Measurements from ENCODE around the gene DPYD. TPM values are rescaled to one million over a fixed set of nuclear protein-coding genes. Genes with fewer than 3 reads are reported as not detected.

The DPYD gene
- total RNA-seq, 1 donor = 103 TPM

DNA sequence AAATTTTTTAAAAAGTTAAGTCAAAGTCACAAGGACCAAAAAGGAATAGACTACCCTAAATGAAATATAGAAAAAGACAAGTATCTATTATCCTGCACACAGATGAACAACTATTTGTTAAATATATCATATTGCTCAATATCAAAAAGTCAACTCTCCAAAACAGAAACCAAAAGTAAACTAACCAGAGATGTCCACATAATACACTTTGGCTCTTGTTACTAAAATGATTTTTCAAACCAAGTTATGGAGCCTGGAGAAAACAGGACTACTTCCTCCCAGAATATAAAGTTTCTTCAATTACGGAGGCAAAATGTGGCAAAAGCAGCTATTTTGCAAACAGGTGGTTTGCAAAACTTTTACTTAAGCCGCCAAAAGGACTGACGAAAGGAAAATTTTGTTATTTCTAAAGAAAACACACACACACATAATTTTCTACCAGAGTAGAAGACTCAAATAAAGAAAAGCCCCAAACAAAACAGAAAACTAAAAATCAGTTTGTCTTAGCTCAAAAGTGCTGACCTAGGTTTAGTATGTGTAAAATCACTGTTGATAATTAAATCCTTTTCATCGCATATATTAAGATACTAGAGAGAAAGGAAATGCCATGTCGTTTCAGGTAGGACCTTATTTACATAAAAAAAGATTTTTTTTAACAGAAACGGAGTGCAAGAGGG, 1.1 kb downstream of the DPYD start:
- no peaks in the 10 kb centered on the region for H3K27me3 ChIP-seq (ENCODE audit: insufficient read depth, low read length)
- H3K4me3 ChIP-seq (ENCODE audit: low read length) = peak overlapping the region; percentile 95
- no peaks in the 10 kb centered on the region for H3K9me3 ChIP-seq (ENCODE audit: low read depth, low read length)
- H3K4me1 ChIP-seq (ENCODE audit: insufficient read depth, low read length) = peaks cover 32% of the 10 kb centered on the region

DNA sequence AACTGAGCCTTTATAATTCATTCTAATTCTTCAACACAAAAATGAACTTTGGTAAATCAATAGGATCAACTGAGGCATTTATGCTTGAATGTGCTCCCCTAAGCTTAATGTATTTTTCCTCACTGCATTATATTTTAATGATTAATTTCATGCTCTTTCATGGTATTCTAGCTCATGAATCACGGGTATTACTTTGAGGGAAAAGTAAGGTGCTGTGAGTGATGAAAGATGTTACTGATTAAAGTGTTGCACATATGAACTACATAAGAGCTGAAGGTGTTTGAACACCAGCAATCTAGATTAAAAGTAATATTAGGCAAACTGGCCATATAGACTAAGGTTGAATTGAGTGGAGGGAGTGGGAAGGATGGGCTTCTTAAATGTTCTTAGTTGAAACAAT, 1.9 kb downstream of the DPYD start:
- peaks cover 32% of the 10 kb centered on the region for H3K4me1 ChIP-seq (ENCODE audit: insufficient read depth, low read length)
- H3K4me3 ChIP-seq (ENCODE audit: low read length) = peak overlapping the region; percentile 95

DNA sequence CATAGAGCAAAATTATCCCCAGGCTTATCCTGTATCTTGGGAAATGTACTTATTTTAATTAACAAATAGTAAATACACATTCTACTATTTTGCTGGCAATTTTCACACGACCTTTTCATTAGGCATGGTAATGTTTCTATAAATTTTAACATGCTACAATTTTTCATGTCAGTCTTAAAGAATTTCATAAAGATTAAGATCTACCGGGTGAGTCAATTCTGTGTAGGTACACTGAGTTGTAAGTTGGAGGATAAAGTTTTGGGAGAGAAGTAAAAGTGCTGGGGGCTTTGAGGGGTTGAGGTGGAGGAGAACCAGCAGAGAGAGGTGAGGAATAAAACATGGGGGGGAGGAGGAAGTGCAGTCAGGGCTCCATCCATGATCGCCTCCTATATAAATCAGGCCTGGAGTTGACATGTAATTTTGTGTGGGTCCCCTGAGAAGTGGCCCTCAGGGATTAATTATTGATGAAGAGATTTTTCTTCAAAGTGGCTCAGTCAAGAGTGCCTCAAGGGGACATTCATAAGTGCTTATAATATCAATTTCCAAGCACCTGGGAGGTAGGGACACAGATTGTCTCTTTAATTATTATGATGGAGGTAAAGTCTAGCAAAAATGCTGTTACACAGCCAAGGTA, 7.2 kb downstream of the DPYD start:
- Histone ChIP-seq H3K4me3 (ENCODE audit: low read length) (no peak overlapping the region), H3K4me1 (ENCODE audit: insufficient read depth, low read length) (peaks cover 47% of the 10 kb centered on the region), H3K27me3 (ENCODE audit: insufficient read depth, low read length) (no peaks in the 10 kb centered on the region), H3K9me3 (ENCODE audit: low read depth, low read length) (no peaks in the 10 kb centered on the region)

More for the DNA sequence above, 1.9 kb downstream of the DPYD start:
- no peaks in the 10 kb centered on the region for H3K27me3 ChIP-seq (ENCODE audit: insufficient read depth, low read length)
- no peaks in the 10 kb centered on the region for H3K9me3 ChIP-seq (ENCODE audit: low read depth, low read length)

DNA sequence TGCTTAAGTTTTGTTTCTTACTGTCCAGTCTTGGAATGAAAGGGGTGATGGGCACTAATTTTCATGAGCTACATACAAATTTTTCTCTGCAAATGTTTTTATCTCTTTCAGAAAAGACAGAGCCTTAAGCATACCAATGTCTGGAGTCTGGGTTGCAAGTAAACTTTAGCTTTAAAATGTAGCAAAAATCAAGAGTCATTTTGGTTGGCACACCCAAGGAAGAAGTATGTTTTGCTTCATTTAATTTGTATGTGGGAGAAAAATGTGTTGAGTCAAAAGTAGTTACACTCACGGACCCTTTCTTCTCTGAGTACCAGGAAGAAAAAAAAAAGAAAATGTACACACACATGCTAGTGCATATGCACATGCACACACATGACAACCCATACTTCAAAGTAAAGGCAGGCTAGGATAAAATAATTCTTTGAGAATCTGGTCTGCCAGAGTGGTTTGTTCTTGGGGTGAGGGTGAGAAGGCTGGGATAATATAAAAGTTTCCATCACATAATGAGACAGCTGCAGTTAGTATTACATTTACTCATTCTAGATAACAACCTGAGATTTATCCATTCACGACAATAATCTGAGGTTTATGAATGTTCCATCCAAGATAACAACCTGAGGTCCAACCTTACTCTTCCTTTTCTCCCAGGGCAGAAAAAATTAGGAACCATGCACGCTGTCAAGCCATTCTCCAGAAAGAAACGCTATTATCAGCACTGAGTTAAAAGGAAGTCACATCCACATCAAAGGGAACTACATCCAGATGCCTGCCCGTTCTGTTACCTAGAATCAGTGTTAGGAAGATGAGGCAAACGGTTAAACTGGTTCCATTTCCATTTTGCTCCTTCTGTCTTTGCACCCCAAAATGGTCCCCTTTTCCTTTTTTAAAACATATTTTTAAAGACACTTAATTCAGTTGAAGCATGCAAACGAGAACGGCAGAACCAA, 9.3 kb downstream of the DPYD start:
- H3K9me3 ChIP-seq (ENCODE audit: low read depth, low read length) = no peaks in the 10 kb centered on the region
- no peaks in the 10 kb centered on the region for H3K27me3 ChIP-seq (ENCODE audit: insufficient read depth, low read length)
- no peak overlapping the region for H3K4me3 ChIP-seq (ENCODE audit: low read length)
- peaks cover 49% of the 10 kb centered on the region for H3K4me1 ChIP-seq (ENCODE audit: insufficient read depth, low read length)

- H3K4me3 ChIP-seq (ENCODE audit: low read length) = no peak overlapping the region
- H3K4me1 ChIP-seq (ENCODE audit: insufficient read depth, low read length) = peaks cover 59% of the 10 kb centered on the region
- no peaks in the 10 kb centered on the region for H3K27me3 ChIP-seq (ENCODE audit: insufficient read depth, low read length)
- no peaks in the 10 kb centered on the region for H3K9me3 ChIP-seq (ENCODE audit: low read depth, low read length)
These were observed 11.6 kb downstream of the DPYD start for GRCh38 chr1:97909266-97909665.

DNA sequence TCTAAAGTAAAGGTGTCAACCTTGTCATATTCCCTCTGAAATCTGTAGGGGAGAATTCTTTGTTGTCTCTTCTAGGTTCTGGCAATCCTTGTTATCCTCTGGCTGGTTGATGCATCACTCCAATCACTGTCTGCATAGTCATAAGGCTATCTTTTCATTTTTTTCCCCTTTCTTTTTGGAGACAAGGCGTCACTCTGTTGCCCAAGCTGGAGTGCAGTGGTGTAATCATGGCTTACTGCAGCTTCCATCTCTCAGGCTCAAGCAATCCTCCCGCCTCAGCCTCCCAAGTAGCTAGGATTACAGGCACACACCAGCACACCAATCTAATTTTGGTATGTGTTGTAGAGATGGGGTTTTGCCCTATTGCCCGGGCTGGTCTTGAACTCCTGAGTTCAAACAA, 12.9 kb downstream of the DPYD start:
- no peaks in the 10 kb centered on the region for H3K9me3 ChIP-seq (ENCODE audit: low read depth, low read length)
- H3K4me3 ChIP-seq (ENCODE audit: low read length) = no peak overlapping the region
- H3K27me3 ChIP-seq (ENCODE audit: insufficient read depth, low read length) = no peaks in the 10 kb centered on the region
- H3K4me1 ChIP-seq (ENCODE audit: insufficient read depth, low read length) = peaks cover 69% of the 10 kb centered on the region

- Histone ChIP-seq H3K4me3 (ENCODE audit: low read length) (no peak overlapping the region), H3K27me3 (ENCODE audit: insufficient read depth, low read length) (no peaks in the 10 kb centered on the region), H3K4me1 (ENCODE audit: insufficient read depth, low read length) (peaks cover 71% of the 10 kb centered on the region), H3K9me3 (ENCODE audit: low read depth, low read length) (no peaks in the 10 kb centered on the region)
These were observed 14.1 kb downstream of the DPYD start for GRCh38 chr1:97906567-97907241.

DNA sequence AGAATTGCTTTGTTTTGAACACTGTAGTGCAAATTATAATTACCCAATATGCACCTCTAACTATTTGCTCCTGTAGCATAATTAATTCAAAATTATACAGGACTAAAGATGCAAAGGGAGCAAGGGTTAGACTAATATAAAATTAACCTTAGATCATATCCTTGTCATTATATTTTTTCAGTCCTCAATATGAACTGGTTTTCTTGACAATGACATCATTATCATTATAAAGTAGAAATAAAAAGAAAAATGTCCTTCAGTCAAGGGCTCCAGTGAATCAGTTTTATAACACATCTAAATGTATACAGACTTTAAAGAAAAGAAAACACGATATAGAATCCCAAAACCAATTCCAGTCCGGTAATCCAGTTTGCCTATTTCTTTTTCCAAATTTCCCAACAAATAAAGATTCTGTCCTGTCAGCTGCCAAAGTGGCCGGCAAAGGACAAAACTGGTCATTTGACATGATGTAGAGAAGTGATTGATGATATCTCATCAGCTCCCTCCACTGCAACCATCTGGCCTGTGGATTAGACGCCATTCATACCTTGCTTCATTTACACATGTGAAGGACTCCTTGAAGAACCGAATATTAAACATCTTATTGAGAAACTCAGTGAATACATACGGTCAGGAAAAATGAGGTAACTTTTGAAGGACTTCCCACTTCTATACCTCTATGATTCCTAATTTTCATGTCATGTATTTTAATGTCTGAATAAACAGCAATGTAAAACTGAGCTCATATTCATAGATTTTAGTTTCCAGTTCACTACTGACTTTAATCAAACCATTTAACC, 15.5 kb downstream of the DPYD start:
- Histone ChIP-seq H3K4me1 (ENCODE audit: insufficient read depth, low read length) (peaks cover 69% of the 10 kb centered on the region), H3K4me3 (ENCODE audit: low read length) (no peak overlapping the region), H3K9me3 (ENCODE audit: low read depth, low read length) (no peaks in the 10 kb centered on the region), H3K27me3 (ENCODE audit: insufficient read depth, low read length) (no peaks in the 10 kb centered on the region)

DNA sequence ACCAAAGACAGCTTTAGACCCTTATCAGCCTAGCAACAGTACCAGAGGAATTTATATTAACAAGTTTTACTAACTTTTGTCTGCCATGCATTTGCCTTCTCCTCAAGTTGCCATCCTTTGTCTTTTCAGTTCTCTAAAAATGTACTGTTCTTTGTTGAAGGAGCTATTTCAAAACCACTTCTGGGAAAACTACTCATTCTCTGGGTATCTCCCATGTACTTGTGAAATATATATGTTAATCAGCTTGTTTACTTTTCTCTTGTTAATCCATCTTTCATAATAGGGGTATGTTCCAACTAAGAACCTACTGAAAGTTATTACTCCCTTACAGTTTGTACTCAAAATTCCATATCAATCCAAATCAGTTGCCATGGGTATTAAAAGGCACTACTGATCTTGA, 16.3 kb downstream of the DPYD start:
- H3K4me3 ChIP-seq (ENCODE audit: low read length) = no peak overlapping the region

GRCh38 chr1:97903626-97904025, 17.2 kb downstream of the DPYD start:
- Histone ChIP-seq H3K9me3 (ENCODE audit: low read depth, low read length) (peaks cover 5% of the 10 kb centered on the region), H3K4me1 (ENCODE audit: insufficient read depth, low read length) (peaks cover 61% of the 10 kb centered on the region), H3K4me3 (ENCODE audit: low read length) (no peak overlapping the region), H3K27me3 (ENCODE audit: insufficient read depth, low read length) (no peaks in the 10 kb centered on the region)

More for the DNA sequence above, 16.3 kb downstream of the DPYD start:
- Histone ChIP-seq H3K9me3 (ENCODE audit: low read depth, low read length) (no peaks in the 10 kb centered on the region), H3K4me1 (ENCODE audit: insufficient read depth, low read length) (peaks cover 70% of the 10 kb centered on the region), H3K27me3 (ENCODE audit: insufficient read depth, low read length) (no peaks in the 10 kb centered on the region)

- no peaks in the 10 kb centered on the region for H3K27me3 ChIP-seq (ENCODE audit: insufficient read depth, low read length)
- H3K4me3 ChIP-seq (ENCODE audit: low read length) = no peak overlapping the region
- peaks cover 47% of the 10 kb centered on the region for H3K4me1 ChIP-seq (ENCODE audit: insufficient read depth, low read length)
- peaks cover 6% of the 10 kb centered on the region for H3K9me3 ChIP-seq (ENCODE audit: low read depth, low read length)
These were observed 18.8 kb downstream of the DPYD start for GRCh38 chr1:97902067-97902466.

- Histone ChIP-seq H3K9me3 (ENCODE audit: low read depth, low read length) (peaks cover 6% of the 10 kb centered on the region), H3K4me1 (ENCODE audit: insufficient read depth, low read length) (peaks cover 40% of the 10 kb centered on the region), H3K27me3 (ENCODE audit: insufficient read depth, low read length) (no peaks in the 10 kb centered on the region), H3K4me3 (ENCODE audit: low read length) (no peak overlapping the region)
These were observed 19.7 kb downstream of the DPYD start for GRCh38 chr1:97901017-97901658.

DNA sequence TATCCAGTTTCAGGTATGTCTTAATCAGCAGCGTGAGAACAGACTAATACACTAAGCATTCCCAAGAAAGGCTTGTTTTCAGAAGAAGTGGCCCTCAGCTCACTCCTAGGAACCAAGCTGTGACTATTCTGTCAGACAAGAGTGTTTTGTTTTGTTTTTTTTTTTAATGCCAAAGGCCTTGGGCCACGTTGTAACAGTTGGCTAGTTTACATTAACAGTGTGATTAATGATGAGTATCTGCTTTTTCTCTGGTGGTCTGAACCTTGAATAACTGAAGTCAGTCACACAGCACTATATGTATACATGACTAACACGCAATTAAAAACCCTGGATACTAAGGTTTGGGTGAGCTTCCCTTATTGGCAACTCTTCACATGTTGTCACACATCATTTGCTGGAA, 21.9 kb downstream of the DPYD start:
- peaks cover 6% of the 10 kb centered on the region for H3K9me3 ChIP-seq (ENCODE audit: low read depth, low read length)
- H3K4me1 ChIP-seq (ENCODE audit: insufficient read depth, low read length) = peaks cover 26% of the 10 kb centered on the region
- H3K4me3 ChIP-seq (ENCODE audit: low read length) = no peak overlapping the region
- H3K27me3 ChIP-seq (ENCODE audit: insufficient read depth, low read length) = no peaks in the 10 kb centered on the region

- no peak overlapping the region for H3K4me3 ChIP-seq (ENCODE audit: low read length)
- H3K4me1 ChIP-seq (ENCODE audit: insufficient read depth, low read length) = peaks cover 6% of the 10 kb centered on the region
- no peaks in the 10 kb centered on the region for H3K27me3 ChIP-seq (ENCODE audit: insufficient read depth, low read length)
These were observed 25.6 kb downstream of the DPYD start for GRCh38 chr1:97895278-97895677.

More at GRCh38 chr1:97895278-97895677, 25.6 kb downstream of the DPYD start:
- H3K9me3 ChIP-seq (ENCODE audit: low read depth, low read length) = peaks cover 6% of the 10 kb centered on the region

All from mononuclear cell (primary cell).